NT2/D1 (cell line): ENCODE data around the gene AFF1.

Experiments used
- DNase-seq: peaks from one replicate; pipeline ENCODE4 v3.0.0-alpha.2; 2011; ENCODE audit warnings: low read depth, low spot score
- H3K27me3 ChIP-seq: 2 replicates; pipeline ENCODE4 v1.6.0; 2011; ENCODE audit warnings: mild to moderate bottlenecking; ENCODE audit not compliant: insufficient read length, insufficient read depth
- H3K36me3 ChIP-seq: 2 replicates; pipeline ENCODE4 v1.6.1; 2011; ENCODE audit warnings: mild to moderate bottlenecking, low read length, mixed read lengths; ENCODE audit not compliant: insufficient read depth, insufficient read length
- H3K4me1 ChIP-seq: 2 replicates; pipeline ENCODE4 v1.5.1; 2011; ENCODE audit not compliant: insufficient read depth, insufficient read length
- H3K4me3 ChIP-seq: 2 replicates; pipeline ENCODE4 v1.5.1; 2011; ENCODE audit warnings: low read depth; ENCODE audit not compliant: insufficient read length
- H3K9ac ChIP-seq: 2 replicates; pipeline ENCODE4 v1.6.0; 2011; ENCODE audit warnings: low read depth; ENCODE audit not compliant: insufficient read length
- H3K9me3 ChIP-seq: 2 replicates; pipeline ENCODE4 v1.5.1; 2011; ENCODE audit warnings: mild to moderate bottlenecking, low read length; ENCODE audit not compliant: insufficient read depth
- SUZ12 ChIP-seq: IDR thresholded peaks from 2 replicates; pipeline ENCODE4 v1.6.1; 2011; ENCODE audit not compliant: insufficient read length, insufficient read depth; ENCODE audit errors: extremely low read depth
- YY1 ChIP-seq: IDR thresholded peaks from 2 replicates; pipeline ENCODE4 v1.6.1; 2011; ENCODE audit not compliant: insufficient read length, insufficient read depth
- ZNF274 ChIP-seq: IDR thresholded peaks from 2 replicates; pipeline ENCODE4 v1.6.1; 2011; ENCODE audit warnings: mild to moderate bottlenecking, low read depth, low read length

AFF1 gene

DNA sequence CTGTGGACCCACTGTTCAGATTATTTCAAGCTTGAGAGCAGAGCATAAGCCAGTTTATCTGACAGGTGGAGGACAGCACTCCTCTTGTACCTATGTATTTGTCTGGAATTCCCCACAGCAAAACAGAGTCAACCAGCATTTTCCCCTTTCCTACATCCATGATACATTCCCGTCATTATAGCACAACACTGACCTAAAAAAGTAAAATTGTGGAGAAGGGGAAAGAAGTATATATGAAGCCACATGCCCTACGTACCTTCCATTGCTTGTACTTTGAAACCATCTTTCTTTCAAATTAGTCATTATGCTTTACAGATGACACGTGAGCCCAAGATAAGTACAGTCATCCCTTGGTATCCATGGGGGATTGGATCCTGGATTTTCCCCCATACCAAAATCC, 212.3 kb downstream of the AFF1 start:
- Histone ChIP-seq H3K27me3 (no peaks in the 10 kb centered on the region), H3K9me3 (no peaks in the 10 kb centered on the region), H3K4me3 (no peak overlapping the region), H3K36me3 (peaks cover 2% of the 10 kb centered on the region), H3K9ac (no peak overlapping the region), H3K4me1 (no peaks in the 10 kb centered on the region)
- no peak for DNase-seq
- TF ChIP-seq YY1, result no peak
- TF ChIP-seq ZNF274, result no peak

DNA sequence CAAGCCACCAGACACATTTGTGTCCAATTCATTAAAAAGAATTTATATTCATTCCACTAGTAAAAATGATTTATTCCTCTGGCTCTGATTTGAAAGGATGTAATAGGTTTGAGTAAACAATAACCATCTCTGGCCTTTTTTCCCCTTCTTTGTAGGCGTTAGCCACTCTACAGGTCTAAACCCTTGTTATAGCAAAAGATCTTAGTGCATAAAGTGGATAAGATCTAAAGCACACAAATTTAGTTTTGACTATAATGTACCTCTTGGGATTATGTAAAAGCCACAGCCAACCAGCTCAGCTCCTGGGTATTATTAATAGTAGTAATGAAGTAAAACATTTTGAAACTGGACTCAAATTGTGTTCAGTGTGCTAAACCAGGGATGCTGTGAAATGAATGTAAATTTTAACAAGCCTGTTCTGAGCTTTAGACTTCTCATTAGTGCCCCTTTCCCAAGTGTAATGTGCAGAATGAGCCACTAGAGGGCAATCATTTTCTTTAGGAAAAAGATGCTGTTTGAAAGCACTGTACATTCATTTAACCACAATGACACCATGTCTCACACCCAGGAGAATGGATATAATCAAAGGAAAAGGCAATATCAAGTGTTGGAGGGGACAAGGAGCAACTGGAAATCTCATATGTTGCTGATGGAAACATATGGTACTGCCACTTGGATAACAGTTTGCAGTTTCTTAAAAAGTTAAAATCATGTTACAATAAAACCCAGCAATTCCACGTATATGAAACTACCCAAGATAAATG, 215.9 kb downstream of the AFF1 start:
- Histone ChIP-seq H3K27me3 (no peaks in the 10 kb centered on the region), H3K9ac (no peak overlapping the region), H3K9me3 (no peaks in the 10 kb centered on the region), H3K4me3 (no peak overlapping the region), H3K36me3 (no peaks in the 10 kb centered on the region), H3K4me1 (no peaks in the 10 kb centered on the region)
- TF ChIP-seq ZNF274 (no peak), SUZ12 (no peak), YY1 (no peak)
- DNase-seq, result peak; percentile 27

DNA sequence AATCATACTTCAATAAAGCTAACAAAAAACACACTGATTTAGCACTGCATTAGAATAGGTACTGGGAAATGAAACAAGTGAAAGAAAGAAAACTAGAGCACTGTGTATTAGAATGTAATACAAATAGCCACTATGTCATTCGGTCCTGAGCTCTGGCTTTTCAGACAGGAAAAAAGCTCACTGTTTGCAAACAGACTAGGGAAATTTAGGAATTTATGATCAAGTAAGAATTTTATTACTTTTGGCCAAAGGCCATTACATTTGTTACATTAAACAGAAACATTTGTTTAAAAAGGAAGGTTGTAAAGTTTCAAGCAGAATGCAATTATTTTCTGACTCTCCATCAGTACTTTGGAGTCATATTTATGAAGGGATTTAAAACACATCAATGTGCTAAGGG, 216.9 kb downstream of the AFF1 start:
- no peak for DNase-seq
- H3K4me1 ChIP-seq, result no peaks in the 10 kb centered on the region

DNA sequence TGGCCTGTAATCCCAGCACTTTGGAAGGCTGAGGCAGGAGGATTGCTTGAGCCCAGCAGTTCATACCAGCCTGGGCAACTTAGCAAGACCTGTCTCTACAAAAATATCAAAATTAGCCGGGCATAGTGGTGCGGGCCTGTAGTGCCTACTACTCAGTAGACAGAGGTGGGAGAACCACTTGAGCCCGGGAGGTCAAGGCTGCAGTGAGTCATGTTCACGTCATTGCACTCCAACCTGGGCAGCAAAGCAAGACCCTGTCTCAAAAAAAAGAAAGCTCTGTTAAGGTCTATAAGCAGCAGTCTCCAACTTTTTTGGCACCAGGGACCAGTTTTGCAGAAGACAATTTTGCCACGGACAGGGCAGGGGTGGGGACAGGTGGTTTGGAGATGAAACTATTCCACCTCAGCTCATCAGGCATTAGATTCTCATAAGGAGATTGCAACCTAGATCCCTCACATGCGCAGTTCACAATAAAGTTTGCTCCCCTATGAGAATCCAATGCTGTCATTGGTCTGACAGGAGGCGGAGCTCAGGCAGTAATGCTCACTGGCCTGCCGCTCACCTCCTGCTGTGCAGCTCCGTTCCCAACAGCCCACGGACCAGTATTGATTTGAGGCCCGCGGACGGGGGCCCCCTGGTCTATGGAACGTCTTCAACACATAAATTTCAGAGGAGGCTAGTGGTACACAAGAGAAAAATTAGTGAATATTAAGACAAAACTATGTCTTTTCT, 217.7 kb downstream of the AFF1 start:
- TF ChIP-seq ZNF274, result no peak
- TF ChIP-seq SUZ12, result no peak
- no peak for TF ChIP-seq YY1
- no peaks in the 10 kb centered on the region for H3K9me3 ChIP-seq
- no peak overlapping the region for H3K4me3 ChIP-seq
- no peak overlapping the region for H3K9ac ChIP-seq
- H3K4me1 ChIP-seq, result no peaks in the 10 kb centered on the region
- H3K36me3 ChIP-seq, result no peaks in the 10 kb centered on the region
- DNase-seq, result no peak
- H3K27me3 ChIP-seq, result no peaks in the 10 kb centered on the region

More for the DNA sequence above, 216.9 kb downstream of the AFF1 start:
- Histone ChIP-seq H3K36me3 (no peaks in the 10 kb centered on the region), H3K4me3 (no peak overlapping the region), H3K9me3 (no peaks in the 10 kb centered on the region), H3K9ac (no peak overlapping the region), H3K27me3 (no peaks in the 10 kb centered on the region)
- TF ChIP-seq ZNF274 (no peak), YY1 (no peak), SUZ12 (no peak)

DNA sequence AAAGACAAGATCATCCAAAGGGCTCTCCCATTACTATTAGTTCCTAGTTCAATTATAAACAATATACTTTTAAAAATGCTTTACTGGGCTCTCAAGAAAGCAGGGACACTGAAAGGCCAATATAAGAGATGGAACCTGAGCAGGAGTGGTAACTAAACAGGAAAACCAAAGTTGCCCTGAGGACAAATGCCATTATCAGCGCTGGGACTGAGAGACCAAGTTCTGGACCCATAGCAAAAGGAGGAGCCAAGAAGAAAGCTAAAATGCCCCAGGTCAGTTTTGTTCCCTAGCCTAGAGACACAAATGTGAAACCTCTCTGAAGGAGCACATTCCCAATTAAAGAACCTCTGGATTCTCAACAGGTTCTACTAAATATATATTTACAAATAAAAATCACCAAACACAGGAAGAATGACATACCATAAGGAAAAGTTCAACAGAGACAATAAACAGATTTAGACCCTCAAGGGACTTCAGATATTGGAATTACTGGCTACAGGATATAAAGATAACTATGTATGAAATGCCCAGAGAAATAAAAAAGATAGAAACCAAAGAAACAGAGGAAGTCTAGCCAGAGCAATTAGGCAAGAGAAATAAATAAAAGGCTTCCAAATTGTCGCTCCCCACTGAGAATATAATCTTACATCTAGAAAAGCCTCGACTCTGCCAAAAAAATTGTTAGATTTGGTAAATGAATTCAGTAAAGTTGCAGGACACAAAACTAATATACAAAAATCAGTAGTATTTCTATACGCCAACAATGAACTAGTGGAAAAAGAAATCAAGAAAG, 218.5 kb downstream of the AFF1 start:
- no peak overlapping the region for H3K4me3 ChIP-seq
- TF ChIP-seq ZNF274 (no peak), YY1 (no peak), SUZ12 (no peak)
- H3K9ac ChIP-seq, result no peak overlapping the region
- H3K36me3 ChIP-seq, result no peaks in the 10 kb centered on the region
- H3K4me1 ChIP-seq, result no peaks in the 10 kb centered on the region
- no peaks in the 10 kb centered on the region for H3K9me3 ChIP-seq
- no peak for DNase-seq
- H3K27me3 ChIP-seq, result no peaks in the 10 kb centered on the region

DNA sequence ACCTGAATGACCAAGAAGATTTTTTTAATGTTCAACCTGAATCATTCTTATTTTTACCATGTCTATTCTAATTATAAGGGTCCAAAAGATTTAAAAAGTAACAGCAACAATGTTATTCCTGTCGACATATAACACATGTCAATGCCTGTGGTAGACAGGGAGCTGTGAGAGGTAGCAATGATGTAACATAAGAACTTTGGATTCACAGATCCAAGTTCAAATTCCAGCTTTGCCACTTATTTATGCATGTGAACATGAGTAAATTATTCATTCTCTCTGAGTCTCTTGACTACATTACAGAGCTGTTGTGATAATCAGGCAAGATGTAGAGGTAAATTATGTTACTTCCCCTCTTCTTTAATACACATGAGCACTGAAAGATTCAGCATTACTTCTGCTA, 231.1 kb downstream of the AFF1 start:
- H3K4me1 ChIP-seq, result peaks cover 1% of the 10 kb centered on the region
- H3K36me3 ChIP-seq, result peaks cover 15% of the 10 kb centered on the region
- no peak for TF ChIP-seq YY1
- TF ChIP-seq SUZ12, result no peak
- no peak for TF ChIP-seq ZNF274
- H3K9me3 ChIP-seq, result no peaks in the 10 kb centered on the region
- no peak for DNase-seq
- no peaks in the 10 kb centered on the region for H3K27me3 ChIP-seq
- no peak overlapping the region for H3K4me3 ChIP-seq
- no peak overlapping the region for H3K9ac ChIP-seq

DNA sequence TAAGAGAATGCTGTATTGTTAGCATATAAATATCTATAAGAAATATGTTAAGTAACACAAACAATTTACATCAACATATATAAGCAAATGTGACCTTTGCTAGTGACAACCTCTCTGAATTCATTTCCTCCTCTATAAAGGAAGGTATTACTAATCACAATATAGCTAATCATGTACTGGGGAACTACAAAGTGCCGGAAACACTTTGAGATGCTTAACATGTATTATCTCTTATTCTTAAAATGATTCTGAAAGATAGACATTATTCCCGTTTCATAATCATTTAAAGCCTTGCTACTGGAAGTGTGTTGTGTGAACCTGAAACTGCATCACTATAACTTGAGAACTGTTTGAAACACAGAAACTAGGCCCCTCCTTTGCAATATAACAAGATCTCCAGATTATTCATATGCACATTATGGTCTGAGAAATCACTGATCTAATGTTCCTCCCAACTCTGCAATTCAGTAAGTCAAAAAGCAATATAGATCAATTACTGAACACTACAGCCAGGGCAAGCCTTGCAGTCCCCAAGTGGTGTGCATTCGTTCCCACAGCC, 231.6 kb downstream of the AFF1 start:
- DNase-seq, result no peak
- TF ChIP-seq ZNF274 (no peak), SUZ12 (no peak)
- Histone ChIP-seq H3K36me3 (peaks cover 15% of the 10 kb centered on the region), H3K4me1 (peaks cover 1% of the 10 kb centered on the region), H3K27me3 (no peaks in the 10 kb centered on the region), H3K9me3 (no peaks in the 10 kb centered on the region), H3K4me3 (no peak overlapping the region), H3K9ac (no peak overlapping the region)
